WTC11 (cell line): Measurements from ENCODE around the gene NOP16. TPM values are rescaled to one million over a fixed set of nuclear protein-coding genes. Genes with fewer than 3 reads are reported as not detected.

Source experiments
- ATAC-seq: fragments of 200-7000 bp; cut with Tn5 transposase; 2 replicates; pipeline ENCODE4 v1.10.0; 2021; ENCODE audit warnings: mild to moderate bottlenecking, moderate library complexity
- CTCF ChIA-PET: fragments of 300-600 bp; sonication (Branson Sonifier 250); formaldehyde crosslinking; loops from one replicate; lab custom pipeline; 2021; ENCODE audit warnings: antibody characterized with exemption; lab: Charles Lee
- POLR2A ChIA-PET: fragments of 350-600 bp; sonication (Branson Sonifier 250); formaldehyde crosslinking; loops from one replicate; lab custom pipeline; 2021; ENCODE audit warnings: antibody characterized with exemption; lab: Charles Lee
- DNase-seq: peaks from one replicate; pipeline ENCODE4 v3.0.0; 2021; ENCODE audit warnings: low spot score
- H3K27ac Mint-ChIP-seq: 2 replicates; pipeline ENCODE4 v1.8.0; 2021; ENCODE audit warnings: mixed read lengths
- H3K27me3 Mint-ChIP-seq: 2 replicates; pipeline ENCODE4 v1.8.0; 2021; ENCODE audit warnings: low read depth, mild to moderate bottlenecking, moderate library complexity, mixed read lengths
- H3K36me3 Mint-ChIP-seq: 2 replicates; pipeline ENCODE4 v1.8.0; 2021; ENCODE audit warnings: mixed read lengths
- H3K4me1 Mint-ChIP-seq: 2 replicates; pipeline ENCODE4 v1.8.0; 2022; ENCODE audit warnings: mixed read lengths
- H3K4me3 Mint-ChIP-seq: 2 replicates; pipeline ENCODE4 v1.8.0; 2021; ENCODE audit warnings: mild to moderate bottlenecking, moderate library complexity, mixed read lengths
- H3K9me3 Mint-ChIP-seq: 2 replicates; pipeline ENCODE4 v1.8.0; 2021; ENCODE audit warnings: mixed read lengths
- CREB1 ChIP-seq: sonication (generic); formaldehyde crosslinking; IDR thresholded peaks from 2 replicates; pipeline ENCODE4 v1.8.0; 2023; ENCODE audit warnings: mild to moderate bottlenecking, missing genetic modification reagents
- CREM ChIP-seq: sonication (generic); formaldehyde crosslinking; IDR thresholded peaks from 2 replicates; pipeline ENCODE4 v1.8.1; 2022; ENCODE audit warnings: mild to moderate bottlenecking, missing genetic modification reagents, moderate library complexity
- ETV6 ChIP-seq: sonication (generic); formaldehyde crosslinking; IDR thresholded peaks from 2 replicates; pipeline ENCODE4 v1.8.1; 2022; ENCODE audit warnings: mild to moderate bottlenecking, missing genetic modification reagents
- FOXK1 ChIP-seq: sonication (generic); formaldehyde crosslinking; IDR thresholded peaks from 2 replicates; pipeline ENCODE4 v1.8.0; 2022; ENCODE audit warnings: mild to moderate bottlenecking, moderate library complexity, missing genetic modification reagents
- GABPB1 ChIP-seq: sonication (generic); formaldehyde crosslinking; IDR thresholded peaks from 2 replicates; pipeline ENCODE4 v1.8.1; 2023; ENCODE audit warnings: mild to moderate bottlenecking, missing genetic modification reagents
- NFE2L1 ChIP-seq: sonication (generic); formaldehyde crosslinking; IDR thresholded peaks from 2 replicates; pipeline ENCODE4 v1.8.1; 2023; ENCODE audit warnings: missing genetic modification reagents
- RELA ChIP-seq: sonication (generic); formaldehyde crosslinking; IDR thresholded peaks from 2 replicates; pipeline ENCODE4 v1.8.1; 2022; ENCODE audit warnings: missing genetic modification reagents, mild to moderate bottlenecking, borderline replicate concordance
- SMAD3 ChIP-seq: sonication (generic); formaldehyde crosslinking; IDR thresholded peaks from 2 replicates; pipeline ENCODE4 v1.8.0; 2022; ENCODE audit warnings: missing genetic modification reagents, mild to moderate bottlenecking, borderline replicate concordance
- SP1 ChIP-seq: sonication (generic); formaldehyde crosslinking; conservative IDR thresholded peaks from 2 replicates; pipeline ENCODE4 v1.8.1; 2022; ENCODE audit warnings: missing genetic modification reagents
- ZNF121 ChIP-seq: sonication (generic); formaldehyde crosslinking; IDR thresholded peaks from 2 replicates; pipeline ENCODE4 v1.8.0; 2023; ENCODE audit warnings: missing genetic modification reagents
- ZNF138 ChIP-seq: sonication (generic); formaldehyde crosslinking; conservative IDR thresholded peaks from 2 replicates; pipeline ENCODE4 v1.8.1; 2022; ENCODE audit warnings: mild to moderate bottlenecking, moderate library complexity, missing genetic modification reagents
- ZNF416 ChIP-seq: fragments of 250-450 bp; sonication (Bioruptor Pico); IDR thresholded peaks from 2 replicates; pipeline ENCODE4 v1.9.0; 2021; ENCODE audit warnings: mild to moderate bottlenecking, inconsistent platforms
- total RNA-seq: library from RNA; stranded (reverse); gene quantifications from 3 replicates; pipeline ENCODE4 v1.2.3, GENCODE V29; 2021
- TF ChIP-seq, protein P1 (sequence below): sonication (generic); formaldehyde crosslinking; IDR thresholded peaks from 2 replicates; pipeline ENCODE4 v1.8.1; 2023; ENCODE audit warnings: mild to moderate bottlenecking, moderate library complexity, missing genetic modification reagents
- TF ChIP-seq, protein P2 (sequence below): sonication (generic); formaldehyde crosslinking; IDR thresholded peaks from 2 replicates; pipeline ENCODE4 v1.8.0; 2023; ENCODE audit warnings: missing genetic modification reagents
- TF ChIP-seq, protein P3 (sequence below): sonication (generic); formaldehyde crosslinking; IDR thresholded peaks from 2 replicates; pipeline ENCODE4 v1.8.1; 2023; ENCODE audit warnings: mild to moderate bottlenecking, missing genetic modification reagents
- TF ChIP-seq, protein P4 (sequence below): fragments of 250-450 bp; sonication (Bioruptor Pico); IDR thresholded peaks from 2 replicates; pipeline ENCODE4 v1.9.0; 2021; ENCODE audit warnings: mild to moderate bottlenecking
- TF ChIP-seq, protein P5 (sequence below): sonication (generic); formaldehyde crosslinking; IDR thresholded peaks from 2 replicates; pipeline ENCODE4 v1.8.0; 2022; ENCODE audit warnings: mild to moderate bottlenecking, missing genetic modification reagents
- TF ChIP-seq, protein P6 (sequence below): fragments of 250-450 bp; sonication (Bioruptor Pico); IDR thresholded peaks from 2 replicates; pipeline ENCODE4 v1.9.0; 2021; ENCODE audit warnings: moderate library complexity, mild to moderate bottlenecking, inconsistent platforms, borderline replicate concordance

Gene NOP16
- total RNA-seq, 1 experiment from 2014 or later, result 57.7 TPM

DNA sequence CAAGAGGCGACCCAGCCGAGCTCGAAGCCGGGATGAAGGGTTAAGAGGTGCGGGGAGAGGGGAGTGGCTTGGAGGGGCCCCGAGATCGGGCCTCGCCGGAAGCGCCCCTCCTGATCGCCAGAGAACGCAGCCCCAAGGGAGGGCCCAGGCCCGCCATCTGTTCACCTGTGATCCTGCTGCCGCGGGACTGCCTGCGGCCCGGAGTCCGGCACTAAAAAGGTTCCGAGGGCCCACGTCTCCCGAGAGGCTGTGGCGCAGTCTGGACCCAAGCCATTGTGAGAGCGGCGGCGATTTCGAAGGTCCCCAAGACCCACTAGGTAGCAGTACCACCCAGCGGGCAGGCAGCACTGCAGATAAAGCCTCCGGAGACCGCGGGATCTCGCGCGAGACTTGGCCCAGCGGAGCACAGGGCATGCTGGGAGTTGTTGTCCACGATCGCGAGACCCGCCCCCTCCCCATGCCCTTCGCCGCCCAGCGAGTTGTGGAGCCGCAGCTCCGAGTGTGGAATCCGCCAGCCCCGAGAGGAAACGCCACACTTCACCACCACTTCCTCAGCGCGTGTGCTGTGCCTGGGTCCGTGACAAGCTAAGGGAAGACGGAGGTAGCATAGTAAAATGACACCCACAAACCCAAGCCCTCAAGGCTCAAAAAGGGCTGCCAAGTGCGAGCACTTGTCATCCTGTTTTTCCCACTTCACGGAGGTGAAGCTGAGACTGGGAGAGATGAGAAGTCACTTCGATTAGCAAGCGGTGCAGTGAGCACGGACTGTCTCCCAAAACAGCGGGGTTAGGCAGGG, 26.8 kb downstream of the NOP16 start, which contains the start of gene KIAA1191 (continued):
- TF ChIP-seq, protein P1, sequence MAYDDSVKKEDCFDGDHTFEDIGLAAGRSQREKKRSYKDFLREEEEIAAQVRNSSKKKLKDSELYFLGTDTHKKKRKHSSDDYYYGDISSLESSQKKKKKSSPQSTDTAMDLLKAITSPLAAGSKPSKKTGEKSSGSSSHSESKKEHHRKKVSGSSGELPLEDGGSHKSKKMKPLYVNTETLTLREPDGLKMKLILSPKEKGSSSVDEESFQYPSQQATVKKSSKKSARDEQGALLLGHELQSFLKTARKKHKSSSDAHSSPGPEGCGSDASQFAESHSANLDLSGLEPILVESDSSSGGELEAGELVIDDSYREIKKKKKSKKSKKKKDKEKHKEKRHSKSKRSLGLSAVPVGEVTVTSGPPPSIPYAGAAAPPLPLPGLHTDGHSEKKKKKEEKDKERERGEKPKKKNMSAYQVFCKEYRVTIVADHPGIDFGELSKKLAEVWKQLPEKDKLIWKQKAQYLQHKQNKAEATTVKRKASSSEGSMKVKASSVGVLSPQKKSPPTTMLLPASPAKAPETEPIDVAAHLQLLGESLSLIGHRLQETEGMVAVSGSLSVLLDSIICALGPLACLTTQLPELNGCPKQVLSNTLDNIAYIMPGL, result peak; percentile 67; the same call in 1 of the 2 replicates
- TF ChIP-seq, protein P2, sequence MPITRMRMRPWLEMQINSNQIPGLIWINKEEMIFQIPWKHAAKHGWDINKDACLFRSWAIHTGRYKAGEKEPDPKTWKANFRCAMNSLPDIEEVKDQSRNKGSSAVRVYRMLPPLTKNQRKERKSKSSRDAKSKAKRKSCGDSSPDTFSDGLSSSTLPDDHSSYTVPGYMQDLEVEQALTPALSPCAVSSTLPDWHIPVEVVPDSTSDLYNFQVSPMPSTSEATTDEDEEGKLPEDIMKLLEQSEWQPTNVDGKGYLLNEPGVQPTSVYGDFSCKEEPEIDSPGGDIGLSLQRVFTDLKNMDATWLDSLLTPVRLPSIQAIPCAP (CRISPR knock-in tag), result no peak
- peak; percentile 87 for TF ChIP-seq SP1 (CRISPR knock-in tag)
- peak; percentile 66; the same call in 1 of the 2 replicates for TF ChIP-seq FOXK1 (CRISPR knock-in tag)
- TF ChIP-seq ETV6 (CRISPR knock-in tag), result peak; percentile 23; the same call in 1 of the 2 replicates
- peak; percentile 59; the same call in 1 of the 2 replicates for TF ChIP-seq GABPB1
- TF ChIP-seq ZNF138 (CRISPR knock-in tag), result no peak
- TF ChIP-seq, all 79 proteins: peak for 16

DNA sequence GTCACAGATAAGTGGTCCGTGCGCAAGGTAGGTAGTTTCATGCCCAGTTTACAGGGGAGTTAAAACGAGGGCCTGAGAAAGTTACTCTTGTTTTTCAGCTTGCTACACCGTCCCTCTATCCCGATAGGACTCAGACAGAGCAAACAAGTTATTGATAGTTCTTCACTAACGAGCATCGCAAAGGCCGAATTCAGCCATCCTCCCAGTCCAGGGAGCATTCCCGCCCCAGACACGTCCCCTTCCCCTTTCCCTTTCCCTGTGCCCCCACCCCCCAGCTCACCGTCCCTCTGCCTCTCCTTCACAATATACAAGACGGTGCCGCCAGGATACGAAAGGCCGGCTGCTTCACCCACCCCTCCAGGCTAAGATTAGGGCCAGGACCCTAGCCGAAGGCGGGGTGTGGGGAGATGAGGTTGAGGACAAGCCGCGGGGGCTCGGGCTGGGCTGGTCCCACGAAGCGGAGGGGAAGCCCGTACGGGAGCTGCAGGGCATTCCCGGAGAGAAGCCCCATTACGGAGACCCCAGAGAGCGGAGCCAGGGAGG, 27.4 kb downstream of the NOP16 start:
- Mint-ChIP-seq H3K9me3 (no peaks in the 10 kb centered on the region), H3K27me3 (peaks cover 37% of the 10 kb centered on the region), H3K27ac (no peak overlapping the region; the same call in 1 of the 2 replicates), H3K36me3 (peaks cover 26% of the 10 kb centered on the region), H3K4me1 (peaks cover 9% of the 10 kb centered on the region), H3K4me3 (peak overlapping the region; percentile 97)
- ATAC-seq (peak; percentile 8; the same call in 1 of the 2 replicates), DNase-seq (no peak)
- ChIA-PET CTCF (interaction anchor here (0.9 to 2.7 kb wide), 4 partner anchors 9 to 631 kb away, joined by 3 to 16 read pairs (median 6); partner anchors contain the start of gene FAF2), POLR2A (interaction anchor here (2.0 kb wide), 1 partner anchor 87 kb away, joined by 6 read pairs; the partner anchor contains the start of gene FAF2)
- no peak for TF ChIP-seq CREB1 (CRISPR knock-in tag)
- TF ChIP-seq CREM (CRISPR knock-in tag), result peak; percentile 17; the same call in 1 of the 2 replicates

DNA sequence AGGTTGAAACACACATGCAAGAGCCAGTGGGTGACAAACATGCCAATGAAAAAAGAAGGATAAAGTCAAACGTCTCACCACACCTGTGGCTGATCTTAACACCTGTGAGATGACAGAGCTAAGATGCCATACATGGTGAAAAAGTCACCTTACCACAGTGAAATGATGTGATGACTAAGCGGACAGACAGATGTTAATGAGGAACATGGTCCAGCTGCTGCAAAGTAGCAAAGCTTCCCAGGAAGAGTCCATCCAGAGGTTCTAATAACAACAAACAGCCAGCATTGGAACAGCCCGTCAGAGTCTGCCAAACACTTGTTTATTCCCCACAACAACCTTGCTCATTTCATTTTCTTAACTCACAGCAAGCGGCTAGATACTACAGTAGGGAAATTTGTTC, 28.7 kb downstream of the NOP16 start:
- no peak for ATAC-seq
- ChIA-PET POLR2A (interaction anchor here (0.6 kb wide), 1 partner anchor 864 kb away, joined by 4 read pairs; no protein-coding TSS in a partner anchor), CTCF (interaction anchor here (0.6 to 0.7 kb wide), 2 partner anchors 46 to 485 kb away, joined by 3 to 4 read pairs; no protein-coding TSS in a partner anchor)
- Mint-ChIP-seq H3K4me3 (peak overlapping the region; percentile 97), H3K27me3 (peaks cover 33% of the 10 kb centered on the region), H3K27ac (no peak overlapping the region; the same call in 1 of the 2 replicates), H3K36me3 (peaks cover 30% of the 10 kb centered on the region), H3K4me1 (peaks cover 9% of the 10 kb centered on the region), H3K9me3 (no peaks in the 10 kb centered on the region)
- DNase-seq, result no peak
- TF ChIP-seq, protein P3, sequence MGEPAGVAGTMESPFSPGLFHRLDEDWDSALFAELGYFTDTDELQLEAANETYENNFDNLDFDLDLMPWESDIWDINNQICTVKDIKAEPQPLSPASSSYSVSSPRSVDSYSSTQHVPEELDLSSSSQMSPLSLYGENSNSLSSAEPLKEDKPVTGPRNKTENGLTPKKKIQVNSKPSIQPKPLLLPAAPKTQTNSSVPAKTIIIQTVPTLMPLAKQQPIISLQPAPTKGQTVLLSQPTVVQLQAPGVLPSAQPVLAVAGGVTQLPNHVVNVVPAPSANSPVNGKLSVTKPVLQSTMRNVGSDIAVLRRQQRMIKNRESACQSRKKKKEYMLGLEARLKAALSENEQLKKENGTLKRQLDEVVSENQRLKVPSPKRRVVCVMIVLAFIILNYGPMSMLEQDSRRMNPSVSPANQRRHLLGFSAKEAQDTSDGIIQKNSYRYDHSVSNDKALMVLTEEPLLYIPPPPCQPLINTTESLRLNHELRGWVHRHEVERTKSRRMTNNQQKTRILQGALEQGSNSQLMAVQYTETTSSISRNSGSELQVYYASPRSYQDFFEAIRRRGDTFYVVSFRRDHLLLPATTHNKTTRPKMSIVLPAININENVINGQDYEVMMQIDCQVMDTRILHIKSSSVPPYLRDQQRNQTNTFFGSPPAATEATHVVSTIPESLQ (CRISPR knock-in tag), result no peak
- TF ChIP-seq ZNF416 (CRISPR knock-in tag) (no peak), RELA (no peak), SMAD3 (CRISPR knock-in tag) (no peak), ZNF121 (CRISPR knock-in tag) (no peak), NFE2L1 (CRISPR knock-in tag) (no peak)
- TF ChIP-seq, protein P4, sequence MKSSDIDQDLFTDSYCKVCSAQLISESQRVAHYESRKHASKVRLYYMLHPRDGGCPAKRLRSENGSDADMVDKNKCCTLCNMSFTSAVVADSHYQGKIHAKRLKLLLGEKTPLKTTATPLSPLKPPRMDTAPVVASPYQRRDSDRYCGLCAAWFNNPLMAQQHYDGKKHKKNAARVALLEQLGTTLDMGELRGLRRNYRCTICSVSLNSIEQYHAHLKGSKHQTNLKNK, result no peak
- TF ChIP-seq, protein P5, sequence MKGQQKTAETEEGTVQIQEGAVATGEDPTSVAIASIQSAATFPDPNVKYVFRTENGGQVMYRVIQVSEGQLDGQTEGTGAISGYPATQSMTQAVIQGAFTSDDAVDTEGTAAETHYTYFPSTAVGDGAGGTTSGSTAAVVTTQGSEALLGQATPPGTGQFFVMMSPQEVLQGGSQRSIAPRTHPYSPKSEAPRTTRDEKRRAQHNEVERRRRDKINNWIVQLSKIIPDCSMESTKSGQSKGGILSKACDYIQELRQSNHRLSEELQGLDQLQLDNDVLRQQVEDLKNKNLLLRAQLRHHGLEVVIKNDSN (CRISPR knock-in tag), result no peak
- TF ChIP-seq, protein P6, sequence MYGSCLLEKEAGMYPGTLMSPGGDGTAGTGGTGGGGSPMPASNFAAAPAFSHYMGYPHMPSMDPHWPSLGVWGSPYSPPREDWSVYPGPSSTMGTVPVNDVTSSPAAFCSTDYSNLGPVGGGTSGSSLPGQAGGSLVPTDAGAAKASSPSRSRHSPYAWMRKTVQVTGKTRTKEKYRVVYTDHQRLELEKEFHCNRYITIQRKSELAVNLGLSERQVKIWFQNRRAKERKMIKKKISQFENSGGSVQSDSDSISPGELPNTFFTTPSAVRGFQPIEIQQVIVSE (CRISPR knock-in tag), result no peak
